Measurements from ENCODE around the gene ATP8A2.
A peak's percentile ranks its signal among the peaks of the same experiment; 100 is the strongest.

Gene ATP8A2

DNA sequence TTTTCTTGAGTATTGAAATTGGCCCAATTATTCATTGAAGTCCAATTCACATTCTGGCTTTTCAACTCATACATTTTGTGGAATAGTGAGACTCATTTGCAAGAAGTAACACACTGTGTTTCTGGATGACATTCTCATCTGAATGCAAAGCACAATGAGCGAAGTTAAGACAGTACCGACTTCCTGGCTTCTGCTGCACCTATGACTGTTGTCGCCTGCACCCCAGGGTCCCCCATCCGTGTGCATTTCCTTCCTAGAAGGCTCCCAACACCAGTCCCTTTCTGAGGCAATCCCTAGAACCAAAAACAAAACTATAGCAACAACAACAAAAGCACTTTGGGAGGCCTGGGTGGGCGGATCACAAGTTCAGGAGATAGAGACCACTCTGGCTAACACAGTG is 496.7 kb downstream of the ATP8A2 start:
- DNase-seq: no peak

DNA sequence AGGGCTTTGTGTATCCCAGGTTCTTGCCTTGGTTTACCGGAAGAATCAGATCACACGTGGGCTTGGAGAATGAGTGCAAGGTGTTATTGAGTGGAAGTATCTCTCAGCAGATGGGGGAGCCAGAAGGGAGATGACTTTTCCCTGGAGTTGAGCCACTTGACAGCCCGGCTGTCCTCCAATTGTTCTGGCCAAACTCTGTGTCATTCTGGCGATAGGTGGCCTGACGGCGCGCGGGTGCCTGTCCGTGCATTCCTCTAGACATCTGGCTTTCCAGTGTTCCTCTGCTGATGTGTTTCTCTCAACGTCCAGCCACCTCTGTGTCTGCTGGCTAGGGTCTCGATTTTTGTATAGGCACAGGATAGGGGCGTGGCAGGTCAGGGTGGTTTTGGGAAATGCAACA is 498.2 kb downstream of the ATP8A2 start:
- no peak for DNase-seq

DNA sequence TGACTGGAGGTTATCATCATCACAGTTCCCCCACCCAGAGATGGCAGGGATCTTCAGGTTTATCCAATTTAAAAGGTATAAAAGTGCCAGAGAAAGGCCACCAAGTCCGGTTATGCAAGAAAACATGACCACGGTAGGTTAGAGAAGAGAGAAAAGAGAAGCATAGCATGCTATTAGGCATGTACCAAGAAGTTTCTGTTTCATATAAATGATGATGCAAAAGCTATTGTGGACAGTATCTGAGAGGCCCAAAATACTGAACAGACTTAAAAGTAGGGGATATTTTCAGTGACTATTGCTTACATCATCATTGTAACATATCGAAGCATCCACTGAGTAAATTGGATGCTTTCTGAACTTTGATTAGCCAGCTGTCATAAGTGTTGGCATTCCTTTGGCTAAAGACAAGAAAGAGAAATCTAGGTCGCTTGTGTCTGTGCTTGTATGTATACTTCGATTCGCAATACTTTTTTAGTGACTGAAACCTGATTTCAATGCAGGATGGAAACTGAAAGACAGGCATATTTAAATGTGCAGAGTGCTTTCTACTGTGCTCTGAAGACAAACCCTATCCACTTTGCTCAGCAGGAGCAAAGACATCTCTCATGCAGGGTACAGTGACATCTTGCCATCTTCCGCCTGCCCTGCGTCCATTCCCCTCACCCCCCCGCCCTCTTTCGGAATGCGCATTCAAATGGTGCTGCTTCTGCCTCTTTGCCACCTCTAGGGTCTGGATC is 499.8 kb downstream of the ATP8A2 start:
- no peak for DNase-seq

DNA sequence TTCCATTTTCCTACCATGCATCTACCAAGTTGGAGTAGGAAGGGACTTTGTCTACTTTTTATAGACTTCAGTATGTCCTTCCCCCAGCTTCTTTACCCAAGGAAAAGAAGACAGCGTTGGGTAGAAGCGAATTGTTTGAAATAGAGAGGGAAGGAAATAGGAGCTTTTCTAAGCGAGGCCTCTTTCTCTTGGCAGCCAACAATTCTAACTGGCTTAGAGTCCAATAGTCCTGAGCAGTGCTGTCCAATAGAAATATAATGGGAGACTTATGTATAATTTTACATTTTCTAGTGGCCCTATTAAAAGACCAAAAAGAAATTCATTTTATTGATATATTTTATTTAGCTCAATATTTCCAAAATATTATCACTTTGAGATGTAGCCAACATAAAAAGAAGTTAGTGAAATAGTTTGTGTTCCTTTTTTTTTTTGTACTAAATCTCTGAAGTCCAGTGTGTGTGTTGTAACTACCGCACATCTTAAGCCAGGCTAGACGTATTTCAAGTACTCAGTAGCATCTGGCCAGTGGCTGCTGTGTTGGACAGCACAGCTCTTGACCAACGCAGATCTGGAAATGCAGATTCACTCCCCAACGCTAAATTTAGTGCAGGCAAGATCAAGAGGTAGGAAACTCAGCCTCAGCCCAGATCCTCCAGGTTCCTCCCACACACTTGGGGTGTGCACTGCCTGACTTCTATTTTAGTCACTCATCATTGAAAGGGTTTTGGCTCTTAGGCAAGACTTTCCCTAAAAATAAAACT is 500.9 kb downstream of the ATP8A2 start:
- DNase-seq: no peak

- no peak for DNase-seq
Observed at GRCh38 chr13:25873242-25873612, 501.5 kb downstream of the ATP8A2 start.

DNA sequence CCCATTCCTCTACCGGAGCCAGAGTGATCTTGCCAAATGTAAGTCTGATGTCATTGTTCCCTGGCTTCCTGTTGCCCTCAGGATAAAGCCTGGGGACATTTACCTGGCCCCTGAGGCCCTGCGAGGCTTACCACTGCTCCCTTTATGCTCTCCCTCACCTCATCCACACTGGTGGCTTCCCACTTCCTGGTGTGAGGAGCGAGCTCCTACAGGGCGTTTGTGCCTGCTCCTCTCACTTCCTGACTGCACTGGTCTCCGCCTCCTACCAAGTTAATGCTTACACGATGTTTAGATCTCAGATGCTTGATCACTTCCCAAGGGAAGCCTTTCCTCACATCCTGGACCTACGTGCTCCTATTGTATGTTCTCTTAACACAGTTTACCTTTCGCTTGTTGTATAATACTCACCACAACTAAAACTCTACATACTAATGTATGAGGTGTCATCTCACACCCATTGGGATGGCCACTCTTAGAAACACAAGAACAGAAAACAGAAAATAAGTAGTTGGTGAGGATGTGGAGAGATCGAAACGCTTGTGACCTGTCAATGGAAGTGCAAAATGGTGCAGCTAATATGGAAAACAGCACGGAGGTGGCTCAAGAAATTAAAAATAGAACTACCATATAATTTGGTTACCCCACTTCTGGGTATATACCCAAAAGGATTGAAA is 502.4 kb downstream of the ATP8A2 start:
- DNase-seq: no peak

DNA sequence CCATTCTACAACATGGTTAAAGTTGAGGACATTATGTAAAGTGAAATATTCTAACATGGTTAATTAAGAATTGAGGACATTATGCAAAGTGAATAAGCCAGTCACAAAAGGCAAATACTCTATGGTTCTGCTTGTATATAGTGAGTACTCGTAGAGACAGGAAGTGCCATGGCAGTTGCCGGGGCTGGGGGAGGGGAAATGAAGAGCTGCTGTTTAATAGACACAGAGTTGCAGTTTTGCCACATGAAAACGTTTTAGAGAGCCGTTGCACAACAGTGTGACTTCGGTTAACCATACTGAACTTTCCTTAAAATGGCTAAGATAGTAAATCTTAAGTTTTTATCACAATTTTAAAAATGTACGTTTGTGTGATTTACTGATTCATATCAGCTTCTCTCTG is 503.1 kb downstream of the ATP8A2 start:
- DNase-seq: peak; percentile 58

- DNase-seq: no peak
Observed at GRCh38 chr13:25876247-25876646, 504.5 kb downstream of the ATP8A2 start.

DNA sequence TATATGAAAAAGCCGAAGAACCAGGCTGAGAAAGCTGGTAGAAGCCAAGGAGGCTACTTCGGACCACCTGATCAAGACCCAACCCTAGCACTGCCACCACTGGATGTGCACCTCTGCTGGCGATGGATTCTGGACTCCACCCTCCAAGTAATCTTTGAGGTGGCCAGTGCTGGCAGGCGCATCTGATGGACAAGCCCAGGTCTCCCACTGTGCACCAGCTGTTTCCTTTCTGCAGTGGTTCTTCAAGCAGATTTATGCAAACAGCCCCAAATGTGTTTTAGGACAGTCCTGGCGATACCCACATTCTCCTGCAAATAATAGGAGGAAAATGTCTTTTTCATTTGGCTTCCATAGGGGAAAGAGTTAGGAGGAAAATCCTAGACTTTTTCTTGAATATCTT is 507.7 kb downstream of the ATP8A2 start:
- no peak for DNase-seq

- no peak for DNase-seq
Observed at GRCh38 chr13:25881136-25881926, 509.6 kb downstream of the ATP8A2 start.

GRCh38 chr13:25881971-25882451 is 510.2 kb downstream of the ATP8A2 start:
- no peak for DNase-seq

DNA sequence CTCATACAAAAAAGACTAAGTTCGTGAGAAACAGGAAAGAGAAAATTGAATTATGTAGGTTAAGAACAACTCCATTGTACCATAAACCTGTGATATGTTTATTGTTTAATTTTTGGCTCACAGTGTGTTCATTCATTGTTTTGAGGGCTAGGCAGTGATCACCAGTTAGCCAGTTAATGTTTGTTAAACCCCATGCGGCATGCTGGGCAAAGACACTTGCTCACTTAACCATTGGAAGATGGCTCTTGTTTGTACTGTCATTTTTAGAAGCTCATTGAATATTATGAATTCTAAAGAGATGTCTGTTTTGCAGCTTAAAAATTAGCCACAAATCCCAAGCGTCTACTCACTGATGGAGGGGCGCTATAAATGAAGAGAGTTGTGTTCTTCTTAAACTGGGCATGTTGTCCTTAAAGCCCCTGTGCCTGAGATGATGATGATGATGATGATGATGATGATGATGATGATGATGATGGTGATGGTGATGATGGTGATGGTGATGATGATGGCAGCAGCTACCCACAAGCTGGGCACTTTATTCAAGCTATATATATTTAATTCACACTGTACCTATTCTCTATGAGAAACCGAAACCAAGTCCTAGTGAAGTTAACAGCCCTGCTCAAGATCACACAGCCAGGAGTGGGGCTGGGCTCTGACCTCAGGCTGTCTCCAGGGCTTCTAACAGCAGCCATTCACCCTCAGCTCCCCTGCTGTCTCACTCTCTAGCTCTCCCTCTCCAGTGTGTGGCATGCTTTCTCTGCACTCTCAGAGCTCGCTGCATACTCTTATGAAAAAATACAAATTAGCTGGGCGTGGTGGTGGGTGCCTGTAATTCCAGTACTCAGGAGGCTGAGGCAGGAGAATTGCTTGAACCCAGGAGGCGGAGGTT is 510.9 kb downstream of the ATP8A2 start:
- DNase-seq: no peak

- DNase-seq: no peak
Observed at GRCh38 chr13:25885418-25885817, 513.6 kb downstream of the ATP8A2 start.

GRCh38 chr13:25886438-25887214 is 514.9 kb downstream of the ATP8A2 start:
- DNase-seq: no peak

GRCh38 chr13:25887962-25888655 is 516.3 kb downstream of the ATP8A2 start:
- no peak for DNase-seq

GRCh38 chr13:25890671-25891212 is 519.0 kb downstream of the ATP8A2 start:
- no peak for DNase-seq

- no peak for DNase-seq
Observed at GRCh38 chr13:25898991-25899390, 527.2 kb downstream of the ATP8A2 start.

GRCh38 chr13:25899464-25899863 is 527.7 kb downstream of the ATP8A2 start:
- DNase-seq: no peak

- no peak for DNase-seq
Observed at GRCh38 chr13:25899952-25900351, 528.2 kb downstream of the ATP8A2 start.
